Peyer's patch (tissue), 4 donors: ENCODE data around the gene ZNF816. TPM values are rescaled to one million over a fixed set of nuclear protein-coding genes. Genes with fewer than 3 reads are reported as not detected.
"Not testable (repeated sequence)": the region's sequence is repeated elsewhere in the genome, so short reads cannot be mapped to it uniquely, and the experiment has no call there.

Source experiments
- DNase-seq, 3 donors: peaks; one replicate each; pipeline ENCODE4 v3.0.0-alpha.2; 2017 to 2019
- H3K27ac ChIP-seq, 4 donors: fragments of 200-600 bp; sonication (generic); one replicate each; pipeline ENCODE4 v1.5.1; 2016 to 2019
- H3K27me3 ChIP-seq, 2 donors: fragments of 200-600 bp; sonication (generic); one replicate each; pipeline ENCODE4 v1.5.1; 2019
- H3K36me3 ChIP-seq, 3 donors: fragments of 200-600 bp; sonication (generic); one replicate each; pipeline ENCODE4 v1.5.1; 2016 to 2019
- H3K4me1 ChIP-seq, 4 donors: fragments of 200-600 bp; sonication (generic); one replicate each; pipeline ENCODE4 v1.5.1; 2016 to 2019
- H3K4me3 ChIP-seq, 4 donors: fragments of 200-600 bp; sonication (generic); 1 replicate in 3 of 4; 2 replicates in 1 of 4; pipeline ENCODE4 v1.5.1; 2016 to 2019; ENCODE audit warnings: mild to moderate bottlenecking in 1 of 4
- H3K9me3 ChIP-seq, 4 donors: fragments of 200-600 bp; sonication (generic); one replicate each; pipeline ENCODE4 v1.5.1; 2016 to 2019; ENCODE audit warnings: mild to moderate bottlenecking in 1 of 4
- CTCF ChIP-seq, 6 experiments: fragments of 450-650 bp in 4 of 6; fragments of 200-600 bp in 2 of 6; sonication (generic) in 1 of 6; IDR thresholded peaks; one replicate each; pipeline ENCODE4 v1.5.1; 2017 to 2019; ENCODE audit warnings: antibody characterized with exemption in 6 of 6, mild to moderate bottlenecking in 3 of 6, moderate library complexity in 1 of 6
- POLR2A ChIP-seq, 2 donors: fragments of 450-650 bp; IDR thresholded peaks; one replicate each; pipeline ENCODE4 v1.5.1; 2017; ENCODE audit warnings: antibody characterized with exemption in 2 of 2, mild to moderate bottlenecking in 2 of 2, moderate library complexity in 2 of 2
- total RNA-seq, 4 donors: library from RNA; depleted of rRNA; stranded (reverse); fragments of >200 nt; gene quantifications; one replicate each; pipeline ENCODE4 v1.1.0, GENCODE V29; 2016

The ZNF816 gene
- total RNA-seq, 4 donors from 2014 or later: 6.1 to 17.4 (median 11.4) TPM

DNA sequence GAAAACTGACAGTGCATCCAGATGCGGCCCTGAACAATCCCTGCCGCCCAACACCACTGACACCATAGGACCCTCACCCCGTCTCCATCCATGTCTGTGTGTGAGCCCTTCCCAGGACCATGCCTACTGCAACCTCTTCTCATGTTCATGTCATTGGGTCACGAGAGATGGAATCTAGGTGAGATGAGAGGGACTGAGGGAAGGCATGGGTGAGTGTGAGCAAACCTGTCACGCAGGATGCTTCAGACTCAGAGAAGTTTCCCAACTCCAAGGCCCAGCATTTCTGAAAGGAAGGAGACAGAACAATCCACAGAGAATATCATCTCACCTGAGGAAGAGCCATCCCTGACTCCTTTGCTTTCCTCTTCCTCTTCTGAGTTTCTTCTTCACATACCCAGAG lies 45.1 kb downstream of the ZNF816 start:
- no peak for TF ChIP-seq CTCF (IDR thresholded peaks at IDR 0.05)
- no peak for TF ChIP-seq POLR2A (IDR thresholded peaks at IDR 0.05)
- DNase-seq: no peak
- no peaks in the 10 kb centered on the region for H3K4me1 ChIP-seq
- no peak overlapping the region for H3K27ac ChIP-seq
- peaks cover 0 to 3% (median 0%) of the 10 kb centered on the region in 4 donors for H3K9me3 ChIP-seq
- no peak overlapping the region for H3K4me3 ChIP-seq
- H3K27me3 ChIP-seq: no peaks in the 10 kb centered on the region
- H3K36me3 ChIP-seq: peaks cover 0 to 52% (median 6%) of the 10 kb centered on the region in 3 donors

DNA sequence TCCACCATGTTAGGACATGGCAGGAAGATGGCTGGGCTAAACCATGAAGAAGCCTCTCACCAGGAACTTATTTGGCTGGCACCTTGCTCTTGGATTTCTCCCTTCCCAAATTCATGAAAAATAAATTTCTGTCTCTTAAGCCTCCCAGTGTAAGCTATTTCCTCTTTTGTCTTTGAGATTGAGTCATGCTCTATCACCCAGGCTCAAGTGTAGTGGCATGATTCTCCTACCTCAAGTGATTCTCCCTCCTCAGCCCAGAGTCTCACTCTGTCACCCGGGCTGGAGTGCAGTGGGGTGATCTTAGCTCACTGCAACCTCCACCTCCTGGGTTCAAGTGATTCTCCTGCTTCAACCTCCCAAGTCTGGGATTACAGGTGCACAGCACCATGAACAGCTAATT lies 52.0 kb downstream of the ZNF816 start:
- Histone ChIP-seq H3K27me3 (no peaks in the 10 kb centered on the region), H3K4me1 (no peaks in the 10 kb centered on the region), H3K9me3 (peaks cover 0 to 17% (median 0%) of the 10 kb centered on the region in 4 donors), H3K36me3 (peaks cover 0 to 70% (median 10%) of the 10 kb centered on the region in 3 donors), H3K4me3 (no peak overlapping the region), H3K27ac (no peak overlapping the region)
- no peak for DNase-seq
- TF ChIP-seq POLR2A (IDR thresholded peaks at IDR 0.05) (no peak), CTCF (IDR thresholded peaks at IDR 0.05) (no peak)

DNA sequence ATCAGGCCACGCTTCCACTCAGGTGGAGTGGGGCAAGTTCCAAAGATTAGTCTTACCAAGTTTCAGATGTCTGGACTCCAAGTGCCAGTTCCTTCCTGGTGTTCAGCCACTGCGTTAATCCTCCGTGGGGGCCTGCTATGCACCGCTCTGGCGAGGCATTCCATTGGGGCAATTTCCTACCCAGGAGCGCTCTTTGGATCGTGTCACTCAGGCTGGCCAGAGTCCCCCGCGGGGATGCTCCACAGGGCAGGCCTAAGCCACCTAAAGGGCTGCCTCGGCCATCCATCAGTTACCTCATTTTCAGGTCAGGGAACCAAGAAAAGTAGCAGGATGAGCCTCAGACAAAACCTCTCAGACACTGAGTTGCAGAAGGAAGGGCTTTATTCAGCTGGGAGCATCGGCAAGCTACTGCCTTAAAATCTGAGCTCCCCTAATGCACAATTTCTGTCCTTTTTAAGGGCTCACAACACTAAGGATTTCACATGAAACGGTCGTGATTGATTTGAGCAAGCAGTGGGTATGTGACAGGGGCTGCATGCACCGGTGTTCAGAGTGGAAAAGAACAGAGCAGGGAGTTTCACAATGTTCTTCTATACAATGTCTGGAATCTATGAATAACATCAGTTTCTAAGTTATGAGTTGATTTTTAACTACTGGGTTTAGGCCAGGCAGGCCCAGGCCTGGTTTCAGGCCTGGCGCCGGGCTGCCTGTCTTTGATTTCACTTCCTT lies 58.5 kb downstream of the ZNF816 start:
- not testable (repeated sequence) for H3K27ac ChIP-seq, DNase-seq, H3K4me3 ChIP-seq, H3K27me3 ChIP-seq, H3K4me1 ChIP-seq
- H3K36me3 ChIP-seq: peaks cover 0 to 27% (median 4%) of the 10 kb centered on the region in 3 donors
- H3K9me3 ChIP-seq: peaks cover 0 to 16% (median 0%) of the 10 kb centered on the region in 4 donors

DNA sequence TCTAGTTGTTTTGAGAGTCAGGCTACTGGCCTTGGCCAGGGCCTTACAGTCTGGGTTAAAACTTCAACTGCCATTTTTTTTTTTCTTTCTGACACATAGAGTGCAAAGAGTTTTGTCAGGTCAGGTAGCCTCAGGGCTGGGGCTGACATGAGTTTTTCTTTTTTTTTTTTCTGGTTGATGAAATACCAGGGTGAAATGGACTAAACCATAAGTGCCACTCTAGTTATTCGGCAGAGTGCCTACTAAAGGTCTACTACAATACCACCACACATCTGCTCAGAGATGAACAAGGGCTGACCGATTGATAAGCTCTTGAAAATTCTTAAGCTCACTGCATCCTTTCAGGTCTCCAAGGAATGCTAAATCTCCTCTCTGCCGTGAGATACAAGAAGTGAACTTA lies 60.8 kb downstream of the ZNF816 start:
- no peak for DNase-seq
- Histone ChIP-seq H3K27ac (no peak overlapping the region), H3K27me3 (no peaks in the 10 kb centered on the region), H3K4me1 (no peaks in the 10 kb centered on the region), H3K4me3 (no peak overlapping the region), H3K36me3 (peaks cover 0 to 6% (median 1%) of the 10 kb centered on the region in 3 donors), H3K9me3 (peaks cover 0 to 8% (median 0%) of the 10 kb centered on the region in 4 donors)
- TF ChIP-seq POLR2A (IDR thresholded peaks at IDR 0.05): no peak
- no peak for TF ChIP-seq CTCF (IDR thresholded peaks at IDR 0.05)

Other genes with a start within 250 kb of the ZNF816 start
- gene ZNF611, start 227.8 kb downstream of the ZNF816 start, total RNA-seq: 10 to 100 TPM; 14.5 to 19.0 (median 16.3) TPM
- 10 to 100 TPM; 28.1 to 59.3 (median 42.8) TPM for gene ZNF600, start 176.1 kb downstream of the ZNF816 start, total RNA-seq
- 10 to 100 TPM in 3 of 4 donors, 1 to 10 TPM in 1; 9.5 to 16.9 (median 12.8) TPM for gene ZNF28, start 141.2 kb downstream of the ZNF816 start, total RNA-seq
- 10 to 100 TPM; 17.3 to 25.6 (median 18.5) TPM for gene ZNF468, start 105.3 kb downstream of the ZNF816 start, total RNA-seq
- 10 to 100 TPM in 3 of 4 donors, 1 to 10 TPM in 1; 5.8 to 35.5 (median 17.8) TPM for gene ZNF320, start 65.2 kb downstream of the ZNF816 start, total RNA-seq
- gene ZNF888, start 39.5 kb downstream of the ZNF816 start, total RNA-seq: 1 to 10 TPM; 1.3 to 6.6 (median 5.3) TPM
- gene ERVV-1, start 51.0 kb upstream of the ZNF816 start, total RNA-seq: not detected
- not detected for gene ERVV-2, start 81.9 kb upstream of the ZNF816 start, total RNA-seq
- 10 to 100 TPM; 37.3 to 93.2 (median 64.7) TPM for gene ZNF160, start 140.5 kb upstream of the ZNF816 start, total RNA-seq
- gene ZNF415, start 170.0 kb upstream of the ZNF816 start, total RNA-seq: 1 to 10 TPM; 1.2 to 9.9 (median 2.6) TPM
- gene ZNF347, start 196.2 kb upstream of the ZNF816 start, total RNA-seq: 10 to 100 TPM; 12.7 to 21.5 (median 16.1) TPM
- 1 to 10 TPM in 3 of 4 donors, not detected in 1; 1.4 to 6.0 (median 5.8) TPM for gene ZNF665, start 230.5 kb upstream of the ZNF816 start, total RNA-seq